ENCODE data around the gene TMEM239.
A peak's percentile ranks its signal among the peaks of the same experiment; 100 is the strongest.
"Not testable (repeated sequence)": the region's sequence is repeated elsewhere in the genome, so short reads cannot be mapped to it uniquely, and the experiment has no call there.

TMEM239 gene

GRCh38 chr20:2820896-2821869 lies 5.0 kb downstream of the TMEM239 start:
- DNase-seq (ENCODE audit: low read depth), result no peak

GRCh38 chr20:2822073-2822472 lies 5.9 kb downstream of the TMEM239 start:
- no peak for DNase-seq (ENCODE audit: low read depth)

GRCh38 chr20:2825761-2826160 lies 9.6 kb downstream of the TMEM239 start:
- no peak for DNase-seq (ENCODE audit: low read depth)

GRCh38 chr20:2826655-2827054 lies 10.5 kb downstream of the TMEM239 start:
- no peak for DNase-seq (ENCODE audit: low read depth)

- no peak for DNase-seq (ENCODE audit: low read depth)
These were observed 13.2 kb downstream of the TMEM239 start for GRCh38 chr20:2829376-2829775.

GRCh38 chr20:2831206-2831605 lies 15.0 kb downstream of the TMEM239 start:
- not testable (repeated sequence) for DNase-seq (ENCODE audit: low read depth)

- DNase-seq (ENCODE audit: low read depth), result no peak
These were observed 17.6 kb downstream of the TMEM239 start for GRCh38 chr20:2833761-2834160.

GRCh38 chr20:2834401-2835110 lies 18.4 kb downstream of the TMEM239 start:
- DNase-seq (ENCODE audit: low read depth), result no peak

- DNase-seq (ENCODE audit: low read depth), result no peak
These were observed 19.2 kb downstream of the TMEM239 start for GRCh38 chr20:2835331-2835796.

- DNase-seq (ENCODE audit: low read depth), result no peak
These were observed 19.9 kb downstream of the TMEM239 start for GRCh38 chr20:2836035-2836434.

GRCh38 chr20:2837221-2837960 lies 21.2 kb downstream of the TMEM239 start:
- no peak for DNase-seq (ENCODE audit: low read depth)

- DNase-seq (ENCODE audit: low read depth), result no peak
These were observed 22.1 kb downstream of the TMEM239 start for GRCh38 chr20:2838170-2838797.

- no peak for DNase-seq (ENCODE audit: low read depth)
These were observed 22.9 kb downstream of the TMEM239 start for GRCh38 chr20:2838847-2839671.

GRCh38 chr20:2839732-2840137 lies 23.6 kb downstream of the TMEM239 start:
- no peak for DNase-seq (ENCODE audit: low read depth)

- DNase-seq (ENCODE audit: low read depth), result peak; percentile 73
These were observed 24.2 kb downstream of the TMEM239 start, which contains the start of the genes PCED1A and VPS16 for GRCh38 chr20:2840138-2840966. Gene PCED1A, minus strand, starts transcription at chr20:2840655. Its CDS starts 743 bp downstream, at chr20:2839912. Gene VPS16, plus strand, starts transcription at chr20:2840745. Its CDS starts 30 bp downstream, at chr20:2840775.

GRCh38 chr20:2840967-2841531 lies 24.9 kb downstream of the TMEM239 start:
- DNase-seq (ENCODE audit: low read depth), result no peak

GRCh38 chr20:2845607-2846006 lies 29.4 kb downstream of the TMEM239 start:
- no peak for DNase-seq (ENCODE audit: low read depth)

- DNase-seq (ENCODE audit: low read depth), result no peak
These were observed 30.5 kb downstream of the TMEM239 start for GRCh38 chr20:2846698-2847097.

GRCh38 chr20:2847802-2848201 lies 31.6 kb downstream of the TMEM239 start:
- DNase-seq (ENCODE audit: low read depth), result no peak
